Measurements from ENCODE around the gene ARRDC5. TPM values are rescaled to one million over a fixed set of nuclear protein-coding genes. Genes with fewer than 3 reads are reported as not detected.
"Not testable (repeated sequence)": the region's sequence is repeated elsewhere in the genome, so short reads cannot be mapped to it uniquely, and the experiment has no call there.

The ARRDC5 gene
- polyA plus RNA-seq, 1 donor from 2014 or later: not detected

- Histone ChIP-seq H2AFZ (ENCODE audit: low read depth, low read length) (no peak overlapping the region), H3K36me3 (ENCODE audit: insufficient read depth, low read length) (no peaks in the 10 kb centered on the region), H3K4me2 (ENCODE audit: low read length) (no peak overlapping the region), H3K4me3 (ENCODE audit: low read length) (no peak overlapping the region), H3F3A (ENCODE audit: insufficient read depth, low read length, poor library complexity, severe bottlenecking) (no peaks in the 10 kb centered on the region), H3K27me3 (ENCODE audit: insufficient read depth, low read depth, low read length) (no peaks in the 10 kb centered on the region), H3K9ac (ENCODE audit: low read length) (no peak overlapping the region), H4K20me1 (ENCODE audit: insufficient read depth) (no peaks in the 10 kb centered on the region), H3K79me2 (replicated peaks; ENCODE audit: insufficient read depth, low read length) (no peaks in the 10 kb centered on the region), H3K27ac (ENCODE audit: low read length) (no peak overlapping the region), H3K9me2 (ENCODE audit: insufficient read depth, low read length) (no peaks in the 10 kb centered on the region), H3K9me3 (ENCODE audit: low read length) (no peaks in the 10 kb centered on the region)
- no peak for TF ChIP-seq RAD21 (conservative IDR thresholded peaks at IDR 0.05)
- TF ChIP-seq MXI1 (conservative IDR thresholded peaks at IDR 0.05; ENCODE audit: poor library complexity, severe bottlenecking): no peak
- no peak for TF ChIP-seq EP300 (conservative IDR thresholded peaks at IDR 0.05; ENCODE audit: poor library complexity, severe bottlenecking)
- no peak for TF ChIP-seq SMC3 (conservative IDR thresholded peaks at IDR 0.05; ENCODE audit: poor library complexity)
- TF ChIP-seq, protein P1, sequence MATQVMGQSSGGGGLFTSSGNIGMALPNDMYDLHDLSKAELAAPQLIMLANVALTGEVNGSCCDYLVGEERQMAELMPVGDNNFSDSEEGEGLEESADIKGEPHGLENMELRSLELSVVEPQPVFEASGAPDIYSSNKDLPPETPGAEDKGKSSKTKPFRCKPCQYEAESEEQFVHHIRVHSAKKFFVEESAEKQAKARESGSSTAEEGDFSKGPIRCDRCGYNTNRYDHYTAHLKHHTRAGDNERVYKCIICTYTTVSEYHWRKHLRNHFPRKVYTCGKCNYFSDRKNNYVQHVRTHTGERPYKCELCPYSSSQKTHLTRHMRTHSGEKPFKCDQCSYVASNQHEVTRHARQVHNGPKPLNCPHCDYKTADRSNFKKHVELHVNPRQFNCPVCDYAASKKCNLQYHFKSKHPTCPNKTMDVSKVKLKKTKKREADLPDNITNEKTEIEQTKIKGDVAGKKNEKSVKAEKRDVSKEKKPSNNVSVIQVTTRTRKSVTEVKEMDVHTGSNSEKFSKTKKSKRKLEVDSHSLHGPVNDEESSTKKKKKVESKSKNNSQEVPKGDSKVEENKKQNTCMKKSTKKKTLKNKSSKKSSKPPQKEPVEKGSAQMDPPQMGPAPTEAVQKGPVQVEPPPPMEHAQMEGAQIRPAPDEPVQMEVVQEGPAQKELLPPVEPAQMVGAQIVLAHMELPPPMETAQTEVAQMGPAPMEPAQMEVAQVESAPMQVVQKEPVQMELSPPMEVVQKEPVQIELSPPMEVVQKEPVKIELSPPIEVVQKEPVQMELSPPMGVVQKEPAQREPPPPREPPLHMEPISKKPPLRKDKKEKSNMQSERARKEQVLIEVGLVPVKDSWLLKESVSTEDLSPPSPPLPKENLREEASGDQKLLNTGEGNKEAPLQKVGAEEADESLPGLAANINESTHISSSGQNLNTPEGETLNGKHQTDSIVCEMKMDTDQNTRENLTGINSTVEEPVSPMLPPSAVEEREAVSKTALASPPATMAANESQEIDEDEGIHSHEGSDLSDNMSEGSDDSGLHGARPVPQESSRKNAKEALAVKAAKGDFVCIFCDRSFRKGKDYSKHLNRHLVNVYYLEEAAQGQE (IDR thresholded peaks at IDR 0.05; ENCODE audit: borderline replicate concordance): no peak
- TF ChIP-seq EZH2 (IDR thresholded peaks at IDR 0.05; ENCODE audit: borderline replicate concordance, insufficient read depth, low read length, poor library complexity, severe bottlenecking): no peak
- no peak for TF ChIP-seq POLR2AphosphoS5 (IDR thresholded peaks at IDR 0.05)
- no peak for TF ChIP-seq TAF1 (IDR thresholded peaks at IDR 0.05; ENCODE audit: low read depth)
- TF ChIP-seq, protein P2, sequence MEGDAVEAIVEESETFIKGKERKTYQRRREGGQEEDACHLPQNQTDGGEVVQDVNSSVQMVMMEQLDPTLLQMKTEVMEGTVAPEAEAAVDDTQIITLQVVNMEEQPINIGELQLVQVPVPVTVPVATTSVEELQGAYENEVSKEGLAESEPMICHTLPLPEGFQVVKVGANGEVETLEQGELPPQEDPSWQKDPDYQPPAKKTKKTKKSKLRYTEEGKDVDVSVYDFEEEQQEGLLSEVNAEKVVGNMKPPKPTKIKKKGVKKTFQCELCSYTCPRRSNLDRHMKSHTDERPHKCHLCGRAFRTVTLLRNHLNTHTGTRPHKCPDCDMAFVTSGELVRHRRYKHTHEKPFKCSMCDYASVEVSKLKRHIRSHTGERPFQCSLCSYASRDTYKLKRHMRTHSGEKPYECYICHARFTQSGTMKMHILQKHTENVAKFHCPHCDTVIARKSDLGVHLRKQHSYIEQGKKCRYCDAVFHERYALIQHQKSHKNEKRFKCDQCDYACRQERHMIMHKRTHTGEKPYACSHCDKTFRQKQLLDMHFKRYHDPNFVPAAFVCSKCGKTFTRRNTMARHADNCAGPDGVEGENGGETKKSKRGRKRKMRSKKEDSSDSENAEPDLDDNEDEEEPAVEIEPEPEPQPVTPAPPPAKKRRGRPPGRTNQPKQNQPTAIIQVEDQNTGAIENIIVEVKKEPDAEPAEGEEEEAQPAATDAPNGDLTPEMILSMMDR (IDR thresholded peaks at IDR 0.05; ENCODE audit: poor library complexity, severe bottlenecking): no peak
Observed at GRCh38 chr19:4859697-4860096, 43.0 kb downstream of the ARRDC5 start.

DNA sequence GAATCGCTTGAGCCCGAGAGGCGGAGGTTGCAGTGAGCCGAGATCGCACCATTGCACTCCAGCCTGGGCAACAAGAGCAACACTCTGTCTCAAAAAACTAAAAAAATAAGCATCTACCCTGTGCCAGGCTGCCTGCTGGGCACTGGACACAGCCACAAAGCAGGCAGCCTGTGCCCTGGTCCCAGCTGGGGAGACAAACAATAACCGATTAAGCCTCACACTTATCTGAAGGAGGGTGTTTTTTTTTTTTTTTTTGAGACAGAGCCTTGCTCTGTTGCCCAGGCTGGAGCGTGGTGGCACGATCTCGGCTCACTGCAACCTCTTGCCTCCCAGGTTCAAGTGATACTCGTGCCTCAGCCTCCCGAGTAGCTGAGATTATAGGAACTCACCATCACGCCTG, 46.2 kb downstream of the ARRDC5 start:
- H4K20me1 ChIP-seq (ENCODE audit: insufficient read depth); H3K9ac ChIP-seq (ENCODE audit: low read length); H3K4me2 ChIP-seq (ENCODE audit: low read length); H3K36me3 ChIP-seq (ENCODE audit: insufficient read depth, low read length); H3K79me2 ChIP-seq (replicated peaks; ENCODE audit: insufficient read depth, low read length); H3K9me3 ChIP-seq (ENCODE audit: low read length); H3K9me2 ChIP-seq (ENCODE audit: insufficient read depth, low read length); H3K27ac ChIP-seq (ENCODE audit: low read length); H2AFZ ChIP-seq (ENCODE audit: low read depth, low read length); H3K4me3 ChIP-seq (ENCODE audit: low read length); H3K27me3 ChIP-seq (ENCODE audit: insufficient read depth, low read depth, low read length); H3F3A ChIP-seq (ENCODE audit: insufficient read depth, low read length, poor library complexity, severe bottlenecking): not testable (repeated sequence)

DNA sequence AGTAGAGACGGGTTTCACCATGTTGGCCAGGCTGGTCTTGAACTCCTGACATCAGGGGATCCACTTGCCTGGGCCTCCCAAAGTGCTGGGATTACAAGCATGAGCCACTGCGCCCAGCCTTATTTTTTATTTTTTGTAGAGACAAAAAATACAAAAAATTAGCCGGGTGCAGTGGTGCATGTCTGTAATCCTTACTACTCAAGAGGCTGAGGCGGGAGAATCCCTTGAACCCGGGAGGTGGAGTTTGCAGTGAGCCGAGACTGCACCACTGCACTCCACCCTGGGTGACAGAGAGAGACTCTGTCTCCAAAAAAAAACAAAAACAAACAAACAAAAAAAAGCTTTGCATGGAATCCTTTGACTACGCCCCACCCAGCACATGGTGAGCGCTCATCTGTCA, 49.2 kb downstream of the ARRDC5 start:
- H3K36me3 ChIP-seq (ENCODE audit: insufficient read depth, low read length); H3K4me3 ChIP-seq (ENCODE audit: low read length); H3K4me2 ChIP-seq (ENCODE audit: low read length); H3K27me3 ChIP-seq (ENCODE audit: insufficient read depth, low read depth, low read length); H3K9me3 ChIP-seq (ENCODE audit: low read length); H3K9me2 ChIP-seq (ENCODE audit: insufficient read depth, low read length); H2AFZ ChIP-seq (ENCODE audit: low read depth, low read length); H3F3A ChIP-seq (ENCODE audit: insufficient read depth, low read length, poor library complexity, severe bottlenecking); H3K9ac ChIP-seq (ENCODE audit: low read length); H3K79me2 ChIP-seq (replicated peaks; ENCODE audit: insufficient read depth, low read length); H4K20me1 ChIP-seq (ENCODE audit: insufficient read depth); H3K27ac ChIP-seq (ENCODE audit: low read length): not testable (repeated sequence)
